Keratinocyte (primary cell): ENCODE measurements around the gene TAS2R39.

ENCODE experiments used
- CTCF ChIP-seq, 3 experiments: IDR thresholded peaks in 1 of 3; conservative IDR thresholded peaks in 1 of 3; optimal IDR thresholded peaks in 1 of 3; 2 replicates in 2 of 3; 3 replicates in 1 of 3; pipeline versions ENCODE3 to v1.5.1; 2011; ENCODE audit warnings: low read length in 3 of 3, mild to moderate bottlenecking in 3 of 3, moderate library complexity in 2 of 3, control low read depth in 1 of 3, inconsistent platforms in 1 of 3; ENCODE audit not compliant: insufficient read depth in 2 of 3; ENCODE audit errors: extremely low read depth in 1 of 3
- EZH2 ChIP-seq: IDR thresholded peaks from one replicate; pipeline ENCODE4 v1.6.1; 2012; ENCODE audit warnings: inconsistent platforms, mild to moderate bottlenecking, low read length, moderate library complexity

GRCh38 chr7:143205560-143206293 is 22.5 kb downstream of the TAS2R39 start:
- TF ChIP-seq CTCF (optimal IDR thresholded peaks at IDR 0.05 in 1 of 3, IDR thresholded peaks at IDR 0.05 in 1 of 3, conservative IDR thresholded peaks at IDR 0.05 in 1 of 3; ENCODE audit: extremely low read depth in 1 of 3, insufficient read depth in 2 of 3, low read length in 3 of 3) (no peak), EZH2 (no peak)
